ENCODE data around the gene TRABD2B. TPM values are rescaled to one million over a fixed set of nuclear protein-coding genes. Genes with fewer than 3 reads are reported as not detected.

The TRABD2B gene
- total and polyA plus RNA-seq, 2 of the 4 experiments (the other 2 are of a cell fraction) = not detected

GRCh38 chr1:48038270-48038767 is 41.1 kb upstream of the TRABD2B start:
- dilution Hi-C loops (cut with HindIII; ENCODE audit: low sequenced_read_pairs, unreplicated experiment) (no loop called here), in situ Hi-C loops (cut with MboI; ENCODE audit: low sequenced_read_pairs) (no loop called here), intact Hi-C loops (cut with micrococcal nuclease) (no loop called here)
- Histone ChIP-seq H4K5ac (ENCODE audit: low read depth, low read length) (no peak overlapping the region), H2BK20ac (ENCODE audit: low read depth, low read length) (no peak overlapping the region), H3K36me3 (ENCODE audit: control insufficient read depth, insufficient read depth, low read length) (no peaks in the 10 kb centered on the region), H3K23ac (ENCODE audit: low read depth, low read length) (no peak overlapping the region), H3K4me1 (ENCODE audit: control insufficient read depth, insufficient read depth, low read length) (no peaks in the 10 kb centered on the region), H3K27me3 (ENCODE audit: control insufficient read depth, insufficient read depth, low read length) (no peaks in the 10 kb centered on the region), H3K4me3 (ENCODE audit: insufficient read depth, low read depth, low read length) (no peak overlapping the region), H3K4me2 (ENCODE audit: low read depth, low read length) (no peak overlapping the region), H3K4ac (ENCODE audit: low read depth, low read length) (no peak overlapping the region), H4K20me1 (ENCODE audit: insufficient read depth, low read length) (no peaks in the 10 kb centered on the region), H2AK5ac (ENCODE audit: low read depth, low read length) (no peak overlapping the region), H3K14ac (replicated peaks; ENCODE audit: low read depth, low read length) (no peak overlapping the region), H4K91ac (ENCODE audit: insufficient read depth, low read depth, low read length) (no peak overlapping the region), H4K8ac (ENCODE audit: low read depth in 2 of 2, low read length in 2 of 2) (no peak overlapping the region), H3K18ac (ENCODE audit: low read depth, low read length) (no peak overlapping the region), H2AFZ (replicated peaks; ENCODE audit: low read length, poor library complexity) (no peak overlapping the region), H2AK9ac (replicated peaks; ENCODE audit: low read depth, low read length, poor library complexity) (no peak overlapping the region), H3K9me1 (ENCODE audit: insufficient read depth, low read length) (no peaks in the 10 kb centered on the region), H2BK5ac (ENCODE audit: low read depth, low read length, poor library complexity, severe bottlenecking) (no peak overlapping the region), H3K79me1 (ENCODE audit: low read depth in 1 of 2, low read length in 2 of 2) (no peaks in the 10 kb centered on the region), H2BK15ac (ENCODE audit: low read depth, low read length) (no peak overlapping the region), H3K56ac (ENCODE audit: extremely low read depth, insufficient read depth, low read length) (no peak overlapping the region), H2BK120ac (ENCODE audit: low read depth, low read length) (no peak overlapping the region), H3K27ac (ENCODE audit: insufficient read depth, low read length) (no peak overlapping the region), H3K9me3 (ENCODE audit: control insufficient read depth, insufficient read depth, low read length) (no peaks in the 10 kb centered on the region), H3K9ac (ENCODE audit: low read depth, low read length) (no peak overlapping the region)
- no TSS peak for BruUV-seq (replicated peaks)
- ATAC-seq (ENCODE audit: low read depth) (no peak), DNase-seq (no peak)
- ChIA-PET POLR2A (ENCODE audit: unreplicated experiment) (no interaction called here), CTCF (interaction anchor here (0.6 kb wide), 1 partner anchor 71 kb away, joined by 3 read pairs; no protein-coding TSS in a partner anchor)
- no peak for TF ChIP-seq USF2 (IDR thresholded peaks at IDR 0.05; ENCODE audit: low read depth, low read length)
- TF ChIP-seq RFX5 (IDR thresholded peaks at IDR 0.05; ENCODE audit: low read depth, low read length) = no peak
- no peak for TF ChIP-seq CEBPB (IDR thresholded peaks at IDR 0.05; ENCODE audit: low read depth, low read length)
- no peak for TF ChIP-seq SMC3 (IDR thresholded peaks at IDR 0.05; ENCODE audit: low read depth, low read length)
- WGBS, 2 experiments (ENCODE audit: extremely low coverage in 2 of 2, insufficient read length in 1 of 2) = no CpG with 5 or more reads among the region's 2 CpGs
